WTC11 (cell line): ENCODE results near the gene PPIG. TPM values are rescaled to one million over a fixed set of nuclear protein-coding genes. Genes with fewer than 3 reads are reported as not detected.

Source experiments
- ATAC-seq: fragments of 200-7000 bp; cut with Tn5 transposase; 2 replicates; pipeline ENCODE4 v1.10.0; 2021; ENCODE audit warnings: mild to moderate bottlenecking, moderate library complexity
- CTCF ChIA-PET: fragments of 300-600 bp; sonication (Branson Sonifier 250); formaldehyde crosslinking; loops from one replicate; lab custom pipeline; 2021; ENCODE audit warnings: antibody characterized with exemption; lab: Charles Lee
- POLR2A ChIA-PET: fragments of 350-600 bp; sonication (Branson Sonifier 250); formaldehyde crosslinking; loops from one replicate; lab custom pipeline; 2021; ENCODE audit warnings: antibody characterized with exemption; lab: Charles Lee
- DNase-seq: peaks from one replicate; pipeline ENCODE4 v3.0.0; 2021; ENCODE audit warnings: low spot score
- H3K27ac Mint-ChIP-seq: 2 replicates; pipeline ENCODE4 v1.8.0; 2021; ENCODE audit warnings: mixed read lengths
- H3K27me3 Mint-ChIP-seq: 2 replicates; pipeline ENCODE4 v1.8.0; 2021; ENCODE audit warnings: low read depth, mild to moderate bottlenecking, moderate library complexity, mixed read lengths
- H3K36me3 Mint-ChIP-seq: 2 replicates; pipeline ENCODE4 v1.8.0; 2021; ENCODE audit warnings: mixed read lengths
- H3K4me1 Mint-ChIP-seq: 2 replicates; pipeline ENCODE4 v1.8.0; 2022; ENCODE audit warnings: mixed read lengths
- H3K4me3 Mint-ChIP-seq: 2 replicates; pipeline ENCODE4 v1.8.0; 2021; ENCODE audit warnings: mild to moderate bottlenecking, moderate library complexity, mixed read lengths
- H3K9me3 Mint-ChIP-seq: 2 replicates; pipeline ENCODE4 v1.8.0; 2021; ENCODE audit warnings: mixed read lengths
- ATF3 ChIP-seq: sonication (generic); formaldehyde crosslinking; conservative IDR thresholded peaks from 2 replicates; pipeline ENCODE4 v1.8.1; 2022; ENCODE audit warnings: mild to moderate bottlenecking, missing genetic modification reagents
- CBFB ChIP-seq: sonication (generic); formaldehyde crosslinking; IDR thresholded peaks from 2 replicates; pipeline ENCODE4 v1.8.1; 2022; ENCODE audit warnings: mild to moderate bottlenecking, low read depth, missing genetic modification reagents
- CREM ChIP-seq: sonication (generic); formaldehyde crosslinking; IDR thresholded peaks from 2 replicates; pipeline ENCODE4 v1.8.1; 2022; ENCODE audit warnings: mild to moderate bottlenecking, missing genetic modification reagents, moderate library complexity
- E2F5 ChIP-seq: sonication (generic); formaldehyde crosslinking; IDR thresholded peaks from 2 replicates; pipeline ENCODE4 v1.8.1; 2022; ENCODE audit warnings: mild to moderate bottlenecking, moderate library complexity, missing genetic modification reagents
- HMGXB4 ChIP-seq: sonication (generic); formaldehyde crosslinking; IDR thresholded peaks from 2 replicates; pipeline ENCODE4 v1.8.1; 2023; ENCODE audit warnings: mild to moderate bottlenecking, moderate library complexity, missing genetic modification reagents
- IRF2 ChIP-seq: sonication (generic); formaldehyde crosslinking; IDR thresholded peaks from 2 replicates; pipeline ENCODE4 v1.8.0; 2022; ENCODE audit warnings: low read depth, missing genetic modification reagents, borderline replicate concordance
- JAZF1 ChIP-seq: fragments of 250-450 bp; sonication (Bioruptor Pico); IDR thresholded peaks from 2 replicates; pipeline ENCODE4 v1.9.0; 2021; ENCODE audit warnings: moderate library complexity, mild to moderate bottlenecking, inconsistent platforms
- JUN ChIP-seq: sonication (generic); formaldehyde crosslinking; IDR thresholded peaks from 2 replicates; pipeline ENCODE4 v1.8.0; 2023; ENCODE audit warnings: mild to moderate bottlenecking, missing genetic modification reagents
- MYBL2 ChIP-seq: sonication (generic); formaldehyde crosslinking; IDR thresholded peaks from 2 replicates; pipeline ENCODE4 v1.8.1; 2023; ENCODE audit warnings: mild to moderate bottlenecking, moderate library complexity, missing genetic modification reagents
- NFATC4 ChIP-seq: fragments of 250-450 bp; sonication (Bioruptor Pico); IDR thresholded peaks from 2 replicates; pipeline ENCODE4 v1.9.0; 2021; ENCODE audit warnings: mild to moderate bottlenecking
- OVOL2 ChIP-seq: fragments of 250-450 bp; sonication (Bioruptor Pico); IDR thresholded peaks from 2 replicates; pipeline ENCODE4 v1.9.0; 2021; ENCODE audit warnings: mild to moderate bottlenecking, borderline replicate concordance
- SMAD4 ChIP-seq: sonication (generic); formaldehyde crosslinking; IDR thresholded peaks from 2 replicates; pipeline ENCODE4 v1.8.0; 2022; ENCODE audit warnings: mild to moderate bottlenecking, missing genetic modification reagents
- SOX15 ChIP-seq: fragments of 250-450 bp; sonication (Bioruptor Pico); IDR thresholded peaks from 2 replicates; pipeline ENCODE4 v1.9.0; 2021; ENCODE audit warnings: mild to moderate bottlenecking
- TP53 ChIP-seq: sonication (generic); formaldehyde crosslinking; IDR thresholded peaks from 2 replicates; pipeline ENCODE4 v1.8.1; 2023; ENCODE audit warnings: mild to moderate bottlenecking, missing genetic modification reagents
- total RNA-seq: library from RNA; stranded (reverse); gene quantifications from 3 replicates; pipeline ENCODE4 v1.2.3, GENCODE V29; 2021
- TF ChIP-seq, protein P1 (sequence below): fragments of 250-450 bp; sonication (Bioruptor Pico); conservative IDR thresholded peaks from 2 replicates; pipeline ENCODE4 v1.9.0; 2021; ENCODE audit warnings: mild to moderate bottlenecking
- TF ChIP-seq, protein P2 (sequence below): sonication (generic); formaldehyde crosslinking; IDR thresholded peaks from 2 replicates; pipeline ENCODE4 v1.8.0; 2023; ENCODE audit warnings: mild to moderate bottlenecking, missing genetic modification reagents
- TF ChIP-seq, protein P3 (sequence below): sonication (generic); formaldehyde crosslinking; IDR thresholded peaks from 2 replicates; pipeline ENCODE4 v1.8.1; 2023; ENCODE audit warnings: mild to moderate bottlenecking, missing genetic modification reagents, moderate library complexity

Gene PPIG
- total RNA-seq, 1 experiment from 2014 or later = 77.7 TPM

GRCh38 chr2:169598982-169599381 is 14.8 kb downstream of the PPIG start:
- no peaks in the 10 kb centered on the region for H3K27me3 Mint-ChIP-seq
- H3K4me1 Mint-ChIP-seq = no peaks in the 10 kb centered on the region
- TF ChIP-seq ATF3 (CRISPR knock-in tag) (no peak), CREM (CRISPR knock-in tag) (no peak), E2F5 (CRISPR knock-in tag) (no peak), IRF2 (no peak), JAZF1 (no peak), SOX15 (CRISPR knock-in tag) (no peak), NFATC4 (CRISPR knock-in tag) (no peak), HMGXB4 (CRISPR knock-in tag) (no peak), MYBL2 (CRISPR knock-in tag) (no peak), OVOL2 (CRISPR knock-in tag) (no peak)
- TF ChIP-seq, protein P1, sequence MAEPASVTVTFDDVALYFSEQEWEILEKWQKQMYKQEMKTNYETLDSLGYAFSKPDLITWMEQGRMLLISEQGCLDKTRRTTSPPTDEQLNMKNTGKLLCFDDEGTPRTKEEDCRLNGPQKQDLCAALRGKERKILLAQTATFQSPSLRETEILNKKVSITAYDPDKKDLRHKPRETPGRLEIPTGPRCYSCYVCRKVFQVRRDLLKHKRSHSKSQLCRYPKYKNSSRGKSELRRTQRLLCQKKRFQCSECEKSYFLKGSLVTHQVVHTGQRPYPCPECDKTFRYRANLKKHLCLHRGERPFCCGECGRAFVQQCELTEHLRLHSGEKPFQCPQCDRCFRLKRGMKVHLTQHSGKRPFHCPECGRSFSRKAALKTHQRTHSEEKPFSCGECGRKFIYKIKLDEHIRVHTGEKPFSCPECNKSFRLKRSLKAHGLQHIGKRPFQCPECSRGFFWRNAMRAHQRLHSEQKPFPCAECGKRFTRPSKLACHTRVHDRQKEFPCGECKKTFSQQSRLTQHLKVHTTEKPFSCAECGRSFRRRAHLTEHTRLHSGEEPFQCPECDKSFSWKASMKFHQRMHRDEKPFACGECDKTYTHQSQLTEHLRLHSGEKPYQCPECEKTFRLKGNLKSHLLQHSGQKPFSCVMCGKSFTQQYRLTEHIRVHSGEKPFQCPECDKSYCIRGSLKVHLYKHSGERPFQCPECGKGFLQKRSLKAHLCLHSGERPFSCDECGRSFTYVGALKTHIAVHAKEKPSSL (CRISPR knock-in tag) = no peak
- TF ChIP-seq, protein P2, sequence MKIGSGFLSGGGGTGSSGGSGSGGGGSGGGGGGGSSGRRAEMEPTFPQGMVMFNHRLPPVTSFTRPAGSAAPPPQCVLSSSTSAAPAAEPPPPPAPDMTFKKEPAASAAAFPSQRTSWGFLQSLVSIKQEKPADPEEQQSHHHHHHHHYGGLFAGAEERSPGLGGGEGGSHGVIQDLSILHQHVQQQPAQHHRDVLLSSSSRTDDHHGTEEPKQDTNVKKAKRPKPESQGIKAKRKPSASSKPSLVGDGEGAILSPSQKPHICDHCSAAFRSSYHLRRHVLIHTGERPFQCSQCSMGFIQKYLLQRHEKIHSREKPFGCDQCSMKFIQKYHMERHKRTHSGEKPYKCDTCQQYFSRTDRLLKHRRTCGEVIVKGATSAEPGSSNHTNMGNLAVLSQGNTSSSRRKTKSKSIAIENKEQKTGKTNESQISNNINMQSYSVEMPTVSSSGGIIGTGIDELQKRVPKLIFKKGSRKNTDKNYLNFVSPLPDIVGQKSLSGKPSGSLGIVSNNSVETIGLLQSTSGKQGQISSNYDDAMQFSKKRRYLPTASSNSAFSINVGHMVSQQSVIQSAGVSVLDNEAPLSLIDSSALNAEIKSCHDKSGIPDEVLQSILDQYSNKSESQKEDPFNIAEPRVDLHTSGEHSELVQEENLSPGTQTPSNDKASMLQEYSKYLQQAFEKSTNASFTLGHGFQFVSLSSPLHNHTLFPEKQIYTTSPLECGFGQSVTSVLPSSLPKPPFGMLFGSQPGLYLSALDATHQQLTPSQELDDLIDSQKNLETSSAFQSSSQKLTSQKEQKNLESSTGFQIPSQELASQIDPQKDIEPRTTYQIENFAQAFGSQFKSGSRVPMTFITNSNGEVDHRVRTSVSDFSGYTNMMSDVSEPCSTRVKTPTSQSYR (CRISPR knock-in tag) = no peak
- H3K4me3 Mint-ChIP-seq = no peak overlapping the region
- ChIA-PET CTCF (no interaction called here), POLR2A (interaction anchor here (0.6 kb wide), 1 partner anchor 332 kb away, joined by 3 read pairs; no protein-coding TSS in a partner anchor)
- no peak for ATAC-seq
- peaks cover 2% of the 10 kb centered on the region; the same call in 1 of the 2 replicates for H3K36me3 Mint-ChIP-seq
- H3K9me3 Mint-ChIP-seq = no peaks in the 10 kb centered on the region
- no peak overlapping the region for H3K27ac Mint-ChIP-seq
- no peak for DNase-seq

- no peaks in the 10 kb centered on the region for H3K4me1 Mint-ChIP-seq
- H3K27me3 Mint-ChIP-seq = no peaks in the 10 kb centered on the region
- DNase-seq (no peak), ATAC-seq (no peak)
- TF ChIP-seq JUN (CRISPR knock-in tag) = no peak
- no peak for TF ChIP-seq SMAD4
- no peak for TF ChIP-seq CBFB (CRISPR knock-in tag)
- H3K9me3 Mint-ChIP-seq = no peaks in the 10 kb centered on the region
- peaks cover 8% of the 10 kb centered on the region for H3K36me3 Mint-ChIP-seq
- ChIA-PET CTCF (no interaction called here), POLR2A (interaction anchor here (0.6 kb wide), 1 partner anchor 331 kb away, joined by 3 read pairs; no protein-coding TSS in a partner anchor)
- no peak overlapping the region for H3K4me3 Mint-ChIP-seq
- no peak overlapping the region for H3K27ac Mint-ChIP-seq
Observed at GRCh38 chr2:169599568-169599967, 15.4 kb downstream of the PPIG start.

- no peak overlapping the region for H3K4me3 Mint-ChIP-seq
- no peak for TF ChIP-seq SMAD4
- TF ChIP-seq, protein P3, sequence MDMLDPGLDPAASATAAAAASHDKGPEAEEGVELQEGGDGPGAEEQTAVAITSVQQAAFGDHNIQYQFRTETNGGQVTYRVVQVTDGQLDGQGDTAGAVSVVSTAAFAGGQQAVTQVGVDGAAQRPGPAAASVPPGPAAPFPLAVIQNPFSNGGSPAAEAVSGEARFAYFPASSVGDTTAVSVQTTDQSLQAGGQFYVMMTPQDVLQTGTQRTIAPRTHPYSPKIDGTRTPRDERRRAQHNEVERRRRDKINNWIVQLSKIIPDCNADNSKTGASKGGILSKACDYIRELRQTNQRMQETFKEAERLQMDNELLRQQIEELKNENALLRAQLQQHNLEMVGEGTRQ (CRISPR knock-in tag) = no peak
- TF ChIP-seq TP53 (CRISPR knock-in tag) = no peak
- no peaks in the 10 kb centered on the region for H3K27me3 Mint-ChIP-seq
- ChIA-PET CTCF (no interaction called here), POLR2A (no interaction called here)
- no peaks in the 10 kb centered on the region for H3K4me1 Mint-ChIP-seq
- peaks cover 75% of the 10 kb centered on the region for H3K36me3 Mint-ChIP-seq
- no peak for ATAC-seq
- no peak overlapping the region for H3K27ac Mint-ChIP-seq
- H3K9me3 Mint-ChIP-seq = 0 out of 2 replicates have a peak, but pooled peaks cover 7% of the 10 kb centered on the region
- DNase-seq = no peak
Observed at GRCh38 chr2:169609264-169609663, 25.1 kb downstream of the PPIG start.
